GM23248 (cell line): ENCODE data around the gene HEBP1. TPM values are rescaled to one million over a fixed set of nuclear protein-coding genes. Genes with fewer than 3 reads are reported as not detected.

ENCODE experiments used
- DNase-seq: peaks from one replicate; pipeline ENCODE4 v3.0.0-alpha.2; 2015
- H2AFZ ChIP-seq: fragments of 200-600 bp; sonication (generic); 2 replicates; pipeline ENCODE4 v1.6.1; 2016; ENCODE audit warnings: antibody characterized with exemption
- H3F3A ChIP-seq: fragments of 200-600 bp; sonication (generic); 2 replicates; pipeline ENCODE4 v1.6.1; 2016; ENCODE audit warnings: mild to moderate bottlenecking, antibody characterized with exemption, mixed run types; ENCODE audit not compliant: insufficient read depth
- H3K27ac ChIP-seq: fragments of 200-600 bp; sonication (generic); 2 replicates; pipeline ENCODE4 v1.5.1; 2016; ENCODE audit warnings: mild to moderate bottlenecking
- H3K27me3 ChIP-seq: fragments of 200-600 bp; sonication (generic); replicated peaks from 2 replicates; pipeline ENCODE4 v1.6.1; 2016; ENCODE audit warnings: mild to moderate bottlenecking; ENCODE audit not compliant: insufficient read depth
- H3K36me3 ChIP-seq: fragments of 200-600 bp; sonication (generic); 2 replicates; pipeline ENCODE4 v1.6.1; 2016; ENCODE audit warnings: low read depth, mild to moderate bottlenecking
- H3K4me1 ChIP-seq: fragments of 200-600 bp; sonication (generic); 2 replicates; pipeline ENCODE4 v1.6.1; 2016; ENCODE audit warnings: mild to moderate bottlenecking; ENCODE audit not compliant: insufficient read depth
- H3K4me2 ChIP-seq: fragments of 200-600 bp; sonication (generic); one replicate; pipeline ENCODE4 v1.6.1; 2016; ENCODE audit warnings: mild to moderate bottlenecking; ENCODE audit not compliant: unreplicated experiment
- H3K4me3 ChIP-seq: fragments of 200-600 bp; sonication (generic); 2 replicates; pipeline ENCODE4 v1.5.1; 2016; ENCODE audit warnings: mild to moderate bottlenecking
- H3K79me2 ChIP-seq: fragments of 200-600 bp; sonication (generic); 2 replicates; pipeline ENCODE4 v1.6.1; 2016; ENCODE audit warnings: mild to moderate bottlenecking; ENCODE audit not compliant: insufficient read depth
- H3K9ac ChIP-seq: fragments of 200-600 bp; sonication (generic); 2 replicates; pipeline ENCODE4 v1.6.1; 2016; ENCODE audit warnings: mild to moderate bottlenecking
- H3K9me2 ChIP-seq: fragments of 200-600 bp; sonication (generic); 2 replicates; pipeline ENCODE4 v1.6.1; 2016; ENCODE audit warnings: mixed run types, mild to moderate bottlenecking, moderate library complexity; ENCODE audit not compliant: insufficient read depth
- H3K9me3 ChIP-seq: fragments of 200-600 bp; sonication (generic); one replicate; pipeline ENCODE4 v1.6.1; 2017; ENCODE audit warnings: low read depth
- H4K20me1 ChIP-seq: fragments of 200-600 bp; sonication (generic); 2 replicates; pipeline ENCODE4 v1.6.0; 2016; ENCODE audit not compliant: insufficient read depth
- EZH2 ChIP-seq: fragments of 200-600 bp; sonication (generic); IDR thresholded peaks from 2 replicates; pipeline ENCODE4 v1.6.1; 2018; ENCODE audit warnings: antibody characterized with exemption, mild to moderate bottlenecking; ENCODE audit not compliant: insufficient read depth, poor library complexity, severe bottlenecking
- EZH2phosphoT487 ChIP-seq: fragments of 200-600 bp; sonication (generic); IDR thresholded peaks from 2 replicates; pipeline ENCODE4 v1.6.1; 2018; ENCODE audit warnings: antibody characterized with exemption, moderate library complexity, mild to moderate bottlenecking, low read depth; ENCODE audit not compliant: insufficient read depth
- WGBS, 2 experiments: methylation state at CpG; one replicate each; pipeline ENCODE4 v1.1.6; 2015 to 2017; ENCODE audit warnings: low lambda C conversion rate in 2 of 2, low coverage in 1 of 2; ENCODE audit errors: missing lambda C conversion rate in 2 of 2; 5-methylcytosine and 5-hydroxymethylcytosine counted together
- in situ Hi-C: fragments of 300-500 bp; cut with MboI; formaldehyde crosslinking; loops from 2 replicates; pipeline ENCODE4 v1.15.0; 2020
- polyA plus RNA-seq: library from polyadenylated mRNA; unstranded; fragments of >200 nt; fragmentation: Nextera tagmentation; extraction: Ambion mirVana; gene quantifications from 2 replicates; pipeline ENCODE4 v1.2.1, GENCODE V29; 2016
- total RNA-seq: library from RNA; depleted of rRNA; stranded (reverse); fragments of >200 nt; shearing (Covaris generic); gene quantifications from 2 replicates; pipeline ENCODE4 v1.2.3, GENCODE V29; 2014

HEBP1 gene
- total and polyA plus RNA-seq, 2 experiments from 2014 or later = 17.4 to 83.0 TPM

DNA sequence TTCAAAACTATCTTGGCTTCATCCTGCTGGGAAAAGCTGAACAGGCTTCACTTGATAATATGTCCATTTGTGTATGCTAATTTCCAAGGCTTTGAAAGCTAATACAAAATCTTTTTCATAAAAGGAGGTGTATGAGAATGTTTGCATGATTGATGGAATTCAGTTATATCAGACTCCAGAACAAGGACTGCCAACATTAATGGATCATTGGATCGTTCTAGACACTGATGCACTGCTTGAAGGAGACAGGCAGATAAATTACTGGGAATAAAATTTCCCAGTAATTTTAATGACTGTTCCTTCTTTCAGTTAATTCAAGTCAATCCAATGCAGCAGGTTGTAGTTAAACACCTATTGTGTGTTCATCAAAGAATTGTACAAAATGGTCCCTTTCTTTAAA lies 48.6 kb downstream of the HEBP1 start:
- WGBS, 2 experiments = 57 to 78% methylated on average over 1 of the region's 1 CpG
- no peaks in the 10 kb centered on the region for H3K9me3 ChIP-seq
- H3K4me2 ChIP-seq = no peak overlapping the region
- no peak for DNase-seq
- TF ChIP-seq EZH2 (no peak), EZH2phosphoT487 (no peak)
- no peaks in the 10 kb centered on the region for H3K27me3 ChIP-seq
- H4K20me1 ChIP-seq = no peaks in the 10 kb centered on the region
- H2AFZ ChIP-seq = no peak overlapping the region
- in situ Hi-C loops = no loop called here
- H3K36me3 ChIP-seq = no peaks in the 10 kb centered on the region
- H3K4me3 ChIP-seq = no peak overlapping the region
- H3K9me2 ChIP-seq = no peaks in the 10 kb centered on the region
- no peaks in the 10 kb centered on the region for H3K79me2 ChIP-seq
- H3K4me1 ChIP-seq = peaks cover 12% of the 10 kb centered on the region; the same call in 1 of the 2 replicates
- no peak overlapping the region for H3K27ac ChIP-seq
- no peak overlapping the region for H3K9ac ChIP-seq
- peaks cover 16% of the 10 kb centered on the region; the same call in 1 of the 2 replicates for H3F3A ChIP-seq

DNA sequence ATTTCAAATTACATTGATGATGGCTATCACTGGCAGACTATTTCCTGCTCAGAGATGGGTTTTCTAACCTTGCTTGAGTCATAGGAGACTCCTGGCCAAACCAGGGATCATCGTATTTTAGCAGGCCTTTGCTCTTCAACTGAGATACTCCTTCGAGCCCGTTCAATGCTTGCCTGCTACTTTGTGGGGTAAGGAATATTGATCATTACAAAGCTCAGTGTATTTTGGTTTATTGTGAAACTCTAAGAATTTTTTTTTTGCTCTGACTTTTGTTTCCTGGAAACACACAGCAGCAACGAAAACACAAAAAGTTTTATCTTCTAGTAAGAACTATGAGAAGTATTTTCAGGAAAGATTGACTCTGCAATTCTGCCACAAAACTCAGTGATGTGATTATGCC lies 52.2 kb downstream of the HEBP1 start:
- DNase-seq = peak; percentile 40
- no peak overlapping the region for H3K27ac ChIP-seq
- TF ChIP-seq EZH2 (no peak), EZH2phosphoT487 (no peak)
- H3K36me3 ChIP-seq = no peaks in the 10 kb centered on the region
- H3K4me2 ChIP-seq = no peak overlapping the region
- H3F3A ChIP-seq = peaks cover 11% of the 10 kb centered on the region
- no peak overlapping the region for H2AFZ ChIP-seq
- no peaks in the 10 kb centered on the region for H3K9me2 ChIP-seq
- 78 to 80% methylated on average over 4 of the region's 4 CpGs for WGBS, 2 experiments
- no peaks in the 10 kb centered on the region for H4K20me1 ChIP-seq
- H3K9ac ChIP-seq = no peak overlapping the region
- no peaks in the 10 kb centered on the region for H3K27me3 ChIP-seq
- H3K79me2 ChIP-seq = no peaks in the 10 kb centered on the region
- no peaks in the 10 kb centered on the region for H3K9me3 ChIP-seq
- H3K4me3 ChIP-seq = no peak overlapping the region
- H3K4me1 ChIP-seq = peaks cover 16% of the 10 kb centered on the region
- in situ Hi-C loops = no loop called here

DNA sequence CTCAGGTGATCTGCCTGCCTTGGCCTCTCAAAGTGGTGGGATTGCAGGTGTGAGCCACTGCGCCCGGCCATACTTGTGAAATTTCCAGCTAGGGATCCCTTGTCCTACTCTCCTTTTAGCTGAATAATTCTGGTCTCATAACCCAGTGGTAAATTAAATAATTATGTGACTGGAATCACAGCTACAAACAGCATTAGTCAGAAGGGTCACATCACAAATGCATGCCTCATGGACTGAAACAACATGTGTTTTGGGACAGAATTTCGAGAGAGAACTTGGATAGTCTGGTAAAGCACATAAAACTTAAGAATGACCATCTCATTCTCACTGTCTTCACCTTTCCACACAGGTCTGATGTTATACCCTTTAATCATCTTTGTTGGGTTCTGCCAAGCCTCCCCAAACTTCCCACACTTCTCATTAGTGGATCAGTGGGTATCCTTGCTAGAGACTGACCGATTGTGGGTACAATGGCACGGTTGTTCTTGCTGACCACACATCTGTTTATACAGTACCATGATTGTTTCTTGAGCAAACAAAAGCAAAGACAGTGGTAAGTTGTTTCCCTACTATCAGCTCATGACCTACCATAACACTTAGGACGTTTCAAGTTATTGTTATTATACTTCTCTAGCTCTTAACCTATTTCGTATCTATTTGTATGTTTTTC lies 53.2 kb downstream of the HEBP1 start:
- TF ChIP-seq EZH2phosphoT487 = no peak
- TF ChIP-seq EZH2 = no peak
- Histone ChIP-seq H2AFZ (no peak overlapping the region), H3K9me3 (no peaks in the 10 kb centered on the region)

DNA sequence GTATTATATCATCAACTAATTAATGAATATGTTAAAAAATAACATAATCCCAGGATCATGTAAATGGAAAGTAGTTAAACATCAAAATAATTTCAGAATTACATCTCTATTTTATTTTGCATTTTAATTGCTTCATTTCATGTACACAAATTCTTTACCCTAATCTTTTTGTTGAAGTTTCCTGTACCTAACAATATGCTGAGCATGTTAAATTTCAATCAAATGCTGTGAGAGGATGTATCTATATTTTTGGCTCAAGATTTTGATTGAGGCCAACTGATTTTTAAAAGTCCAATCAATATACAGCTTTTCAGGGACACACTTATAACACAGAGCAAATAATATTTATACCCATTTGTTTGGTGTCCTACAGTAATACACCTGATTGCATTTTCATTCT lies 54.5 kb downstream of the HEBP1 start:
- TF ChIP-seq EZH2 (no peak), EZH2phosphoT487 (no peak)
- H3K9ac ChIP-seq = no peak overlapping the region
- H2AFZ ChIP-seq = no peak overlapping the region
- in situ Hi-C loops = no loop called here
- H3K9me2 ChIP-seq = no peaks in the 10 kb centered on the region
- DNase-seq = no peak
- H3K27me3 ChIP-seq = no peaks in the 10 kb centered on the region
- H3K79me2 ChIP-seq = no peaks in the 10 kb centered on the region
- H3K27ac ChIP-seq = no peak overlapping the region
- H3K9me3 ChIP-seq = no peaks in the 10 kb centered on the region
- peaks cover 20% of the 10 kb centered on the region for H3K4me1 ChIP-seq
- no peaks in the 10 kb centered on the region for H3K36me3 ChIP-seq
- H3F3A ChIP-seq = peaks cover 11% of the 10 kb centered on the region
- H3K4me2 ChIP-seq = no peak overlapping the region
- no peak overlapping the region for H3K4me3 ChIP-seq
- no peaks in the 10 kb centered on the region for H4K20me1 ChIP-seq

More for the DNA sequence above, 53.2 kb downstream of the HEBP1 start:
- no peaks in the 10 kb centered on the region for H4K20me1 ChIP-seq
- no peaks in the 10 kb centered on the region for H3K27me3 ChIP-seq
- H3K36me3 ChIP-seq = no peaks in the 10 kb centered on the region
- WGBS, 2 experiments = 46 to 51% methylated on average over 7 of the region's 7 CpGs
- peak; percentile 80 for DNase-seq
- H3F3A ChIP-seq = peaks cover 11% of the 10 kb centered on the region
- peaks cover 16% of the 10 kb centered on the region for H3K4me1 ChIP-seq
- H3K9me2 ChIP-seq = no peaks in the 10 kb centered on the region
- H3K4me2 ChIP-seq = no peak overlapping the region
- H3K27ac ChIP-seq = peak overlapping the region; percentile 16
- H3K79me2 ChIP-seq = no peaks in the 10 kb centered on the region
- in situ Hi-C loops = no loop called here
- no peak overlapping the region for H3K4me3 ChIP-seq
- H3K9ac ChIP-seq = no peak overlapping the region
